HS-5 (cell line): ENCODE results near the gene ATF6B.
"Not testable (repeated sequence)": the region's sequence is repeated elsewhere in the genome, so short reads cannot be mapped to it uniquely, and the experiment has no call there.

Source experiments
- DNase-seq: peaks from one replicate; pipeline ENCODE4 v3.0.0-alpha.2; 2012; ENCODE audit warnings: low read depth

The ATF6B gene

DNA sequence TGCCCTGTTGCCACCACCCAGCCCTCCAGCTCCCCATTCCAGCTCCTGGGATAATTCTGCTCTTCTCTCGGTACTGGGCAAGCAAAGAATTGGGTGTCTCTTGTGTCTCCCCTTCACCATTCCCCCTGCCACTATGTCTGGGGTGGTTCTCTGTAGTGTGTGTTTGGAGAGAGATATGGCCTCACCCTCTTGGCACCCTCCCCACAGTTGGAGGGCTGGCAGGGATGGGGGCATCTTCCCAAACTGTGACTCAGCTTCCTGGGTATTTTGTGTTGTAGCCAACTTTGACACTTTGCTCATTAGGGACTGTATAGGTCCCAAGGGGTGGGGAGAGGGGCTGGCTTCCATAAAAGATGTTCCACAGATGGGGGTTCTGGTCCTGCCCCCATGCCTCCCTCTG is 20.6 kb downstream of the ATF6B start:
- no peak for DNase-seq

DNA sequence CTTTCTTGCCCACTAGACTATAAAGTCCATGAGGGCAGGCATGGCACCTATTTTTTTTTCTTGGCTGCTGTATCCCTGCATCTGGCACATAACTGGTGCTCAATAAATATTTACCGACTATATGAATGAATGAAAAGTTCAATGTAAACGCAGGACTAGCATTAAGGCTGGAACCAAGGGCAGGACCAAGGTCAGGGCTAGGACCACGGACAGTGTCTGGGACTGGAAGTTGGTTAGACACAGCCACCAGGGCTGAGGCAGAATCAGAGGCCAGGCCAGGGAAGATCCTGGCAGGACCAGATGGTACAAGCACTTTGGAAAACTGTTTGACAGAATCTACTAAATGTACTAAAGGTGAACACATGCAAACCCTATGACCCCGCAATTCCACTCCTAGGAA is 22.6 kb downstream of the ATF6B start:
- no peak for DNase-seq

DNA sequence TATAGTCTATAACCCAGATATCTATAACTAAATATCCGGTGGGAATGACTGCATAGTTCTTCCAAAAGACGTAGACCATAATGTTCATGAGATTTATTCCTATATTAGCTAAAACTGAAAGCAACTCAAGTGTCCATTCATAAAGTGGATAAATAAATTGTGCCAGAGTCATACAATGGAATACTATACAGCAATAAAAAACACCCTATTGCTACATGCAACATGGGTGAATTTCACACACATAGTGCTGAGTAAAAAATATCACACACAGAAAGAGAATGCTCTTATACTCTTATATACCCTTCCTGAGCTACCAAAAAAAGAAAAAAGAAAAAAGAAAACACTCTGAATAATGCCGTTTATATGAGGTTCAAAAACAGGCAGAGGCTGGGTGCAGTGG is 25.8 kb downstream of the ATF6B start:
- no peak for DNase-seq

DNA sequence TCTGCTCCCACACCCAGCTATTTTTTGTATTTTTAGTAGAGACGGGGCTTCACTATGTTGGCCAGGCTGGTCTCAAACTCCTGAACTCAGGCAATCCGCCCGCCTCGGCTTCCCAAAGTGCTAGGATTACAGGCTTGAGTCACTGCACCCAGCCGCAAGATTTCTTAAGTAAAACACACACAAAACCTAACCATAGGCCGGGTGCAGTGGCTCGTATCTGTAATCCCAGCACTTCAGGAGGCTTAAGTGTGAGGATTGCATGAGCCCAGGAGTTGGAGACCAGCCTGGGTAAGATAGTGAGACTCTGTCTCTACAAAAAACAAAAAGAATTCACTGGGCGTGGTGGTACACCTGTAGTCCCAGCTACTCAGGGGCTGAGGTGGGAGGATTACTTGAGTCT is 27.8 kb downstream of the ATF6B start:
- DNase-seq, result not testable (repeated sequence)

DNA sequence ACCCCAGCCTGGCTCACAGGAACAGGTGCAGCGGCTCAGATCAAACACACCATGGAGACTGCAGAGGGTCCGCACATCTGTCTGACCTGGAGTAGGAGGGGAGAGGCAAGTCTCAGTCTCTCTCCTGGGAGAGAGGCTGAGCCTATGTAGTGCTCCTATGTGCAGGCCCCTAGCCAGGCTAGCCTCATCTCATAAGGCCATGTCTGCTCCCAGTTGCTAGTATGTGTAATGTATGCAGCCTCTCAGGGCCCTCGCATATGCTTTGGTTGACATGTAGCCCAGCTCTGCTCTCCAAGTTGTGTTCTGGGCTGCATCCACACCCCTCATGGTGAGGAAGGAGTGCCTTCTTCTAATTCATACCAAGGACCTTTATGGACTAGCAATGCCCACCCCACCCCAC is 30.7 kb downstream of the ATF6B start:
- DNase-seq, result no peak

DNA sequence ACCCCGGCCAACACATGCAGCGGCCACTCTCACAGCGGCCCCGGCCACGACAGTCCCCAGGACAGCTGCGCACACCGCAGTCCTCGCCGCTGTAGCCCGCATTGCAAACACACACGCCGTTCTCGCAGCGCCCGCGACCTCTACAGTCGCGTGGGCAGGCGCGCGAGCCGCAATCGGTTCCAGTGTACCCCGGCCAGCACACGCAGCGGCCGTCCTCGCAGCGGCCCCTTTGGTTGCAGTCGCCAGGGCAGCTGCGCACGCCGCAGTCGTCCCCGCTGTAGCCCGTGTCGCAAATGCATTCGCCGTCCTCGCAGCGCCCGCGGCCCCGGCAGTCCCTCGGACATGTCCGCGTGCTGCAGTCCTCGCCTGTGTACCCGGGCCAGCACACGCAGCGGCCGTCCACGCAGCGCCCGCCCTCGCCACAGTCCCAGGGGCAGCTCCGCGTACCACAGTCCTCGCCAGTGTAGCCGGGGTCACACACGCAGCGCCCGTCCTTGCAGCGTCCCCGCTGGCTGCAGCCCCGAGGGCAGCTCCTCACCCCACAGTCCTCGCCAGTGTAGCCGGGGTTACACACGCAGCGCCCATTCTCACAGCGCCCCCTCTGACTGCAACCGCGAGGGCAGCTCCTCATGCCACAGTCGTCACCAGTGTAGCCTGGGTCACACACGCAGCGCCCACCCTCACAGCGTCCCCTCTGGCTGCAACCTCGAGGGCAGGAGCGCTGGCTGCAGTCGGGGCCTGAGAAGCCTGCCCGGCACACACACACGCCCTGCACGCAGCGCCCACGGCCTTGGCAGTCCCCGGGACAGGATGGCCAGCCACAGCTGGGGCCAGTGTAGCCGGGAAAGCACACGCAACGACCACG is 31.4 kb downstream of the ATF6B start:
- no peak for DNase-seq

DNA sequence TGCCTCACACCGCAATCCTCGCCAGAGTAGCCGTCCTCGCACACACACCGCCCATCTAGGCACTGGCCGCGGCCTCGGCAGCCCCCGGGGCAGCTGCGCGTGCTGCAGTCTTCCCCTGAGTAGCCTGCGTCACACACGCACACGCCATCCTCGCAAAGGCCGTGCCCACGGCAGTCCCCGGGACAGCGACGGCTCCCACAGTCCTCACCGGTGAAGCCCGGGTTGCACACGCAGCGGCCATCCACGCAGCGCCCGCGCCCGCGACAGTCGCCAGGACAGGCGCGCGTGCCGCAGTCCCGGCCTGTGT is 32.0 kb downstream of the ATF6B start:
- no peak for DNase-seq

DNA sequence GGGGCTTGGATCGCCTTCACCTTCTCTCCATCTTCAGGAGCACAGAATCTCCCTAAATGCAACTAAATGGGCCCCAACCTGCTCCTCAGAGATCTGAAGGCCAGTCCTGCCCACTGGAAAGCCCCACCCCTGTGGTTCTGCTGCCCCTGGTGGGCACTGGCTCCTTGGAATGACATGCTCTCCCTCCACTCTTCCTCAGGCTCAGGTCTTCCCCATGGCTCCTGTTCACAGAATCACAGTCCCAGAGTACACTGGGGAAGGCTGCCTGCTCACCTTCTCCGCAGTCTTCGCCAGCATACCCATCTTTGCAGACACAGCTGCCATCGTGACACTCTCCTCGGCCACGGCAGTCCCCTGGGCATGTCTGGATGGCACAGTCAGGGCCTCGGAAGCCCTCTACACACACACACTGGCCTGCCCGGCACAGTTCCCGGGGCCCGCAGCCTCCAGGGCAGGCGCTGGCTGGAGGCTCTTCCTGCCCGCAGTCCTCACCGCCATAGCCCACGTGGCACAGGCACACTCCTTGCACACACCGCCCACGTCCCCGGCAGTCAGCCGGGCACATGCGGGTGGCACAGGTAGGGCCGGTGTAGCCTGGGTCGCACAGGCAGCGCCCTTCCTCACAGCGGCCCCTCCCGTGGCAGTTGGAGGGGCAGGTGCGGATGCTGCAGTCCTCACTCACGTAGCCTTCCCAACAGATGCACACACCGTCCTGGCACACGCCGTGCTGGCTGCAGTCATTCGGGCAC is 32.5 kb downstream of the ATF6B start:
- DNase-seq, result no peak

DNA sequence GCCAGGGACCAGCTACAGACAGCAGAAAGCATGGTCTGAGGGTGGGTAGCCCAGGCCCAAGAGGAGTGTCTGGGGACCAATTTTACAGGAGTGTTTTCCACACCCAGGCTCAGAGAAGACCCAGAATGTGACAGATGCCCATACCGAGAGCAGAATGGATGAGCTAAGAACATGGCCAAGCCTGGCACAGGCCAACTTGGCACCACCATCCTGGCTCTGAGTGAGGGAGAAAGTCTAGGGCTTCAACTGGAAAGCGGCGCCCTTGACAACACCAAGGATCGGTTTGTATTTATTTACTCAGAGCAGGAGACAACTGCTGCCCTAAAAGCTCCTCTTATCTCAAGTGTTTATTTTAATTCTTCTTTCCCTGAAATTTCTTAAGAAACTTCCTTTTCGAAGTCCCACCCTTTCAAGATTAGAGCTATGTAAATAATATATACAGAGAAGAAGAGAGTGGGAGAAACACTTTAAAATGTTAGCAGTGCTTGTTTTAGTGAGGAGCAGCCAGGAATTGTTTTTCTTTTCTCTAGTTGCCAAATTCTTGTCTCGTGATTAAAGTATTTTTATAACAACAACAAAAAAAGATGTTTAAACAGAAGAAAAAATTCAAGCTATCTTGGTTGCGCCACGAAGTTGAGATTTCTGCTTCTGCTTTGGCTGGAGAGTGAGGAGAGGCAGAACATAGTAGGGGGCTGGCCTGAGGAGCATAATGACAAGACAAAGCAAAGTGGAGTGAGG is 35.1 kb downstream of the ATF6B start:
- DNase-seq, result no peak

DNA sequence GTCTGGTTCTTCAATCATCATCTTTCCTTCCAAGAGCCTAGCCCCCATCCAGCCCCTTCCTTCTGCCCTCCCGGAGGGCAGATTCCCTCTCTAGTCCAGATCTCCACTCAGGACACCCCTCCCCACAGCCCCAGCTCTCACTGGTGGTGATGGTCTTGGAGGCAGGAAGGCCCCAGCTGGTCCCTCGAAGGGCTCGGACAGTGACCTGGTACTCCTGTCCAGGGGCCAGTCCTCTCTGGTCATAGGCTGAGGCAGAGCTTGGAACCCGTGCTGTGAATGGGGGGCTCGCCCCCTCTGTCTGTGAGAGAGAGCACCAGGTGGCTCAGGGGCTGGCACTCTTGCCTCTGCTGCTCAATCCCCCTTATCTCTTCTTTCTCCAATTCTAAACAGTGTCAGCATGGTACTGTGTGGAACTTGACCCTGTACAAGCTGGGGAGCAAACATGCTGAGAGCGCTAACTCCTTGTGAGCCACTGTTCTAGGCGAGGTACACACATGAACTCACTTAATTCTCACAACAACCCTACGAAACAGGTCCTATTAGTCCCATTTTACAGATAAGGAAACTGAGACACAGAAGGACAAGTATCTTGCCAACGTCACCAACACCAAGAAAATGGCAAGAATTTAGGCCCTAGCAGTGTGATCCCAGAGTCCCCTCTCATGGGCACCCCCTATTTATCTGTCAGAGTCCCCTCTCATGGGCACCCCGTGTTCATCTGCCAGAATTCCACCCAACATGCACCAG is 38.8 kb downstream of the ATF6B start:
- no peak for DNase-seq

DNA sequence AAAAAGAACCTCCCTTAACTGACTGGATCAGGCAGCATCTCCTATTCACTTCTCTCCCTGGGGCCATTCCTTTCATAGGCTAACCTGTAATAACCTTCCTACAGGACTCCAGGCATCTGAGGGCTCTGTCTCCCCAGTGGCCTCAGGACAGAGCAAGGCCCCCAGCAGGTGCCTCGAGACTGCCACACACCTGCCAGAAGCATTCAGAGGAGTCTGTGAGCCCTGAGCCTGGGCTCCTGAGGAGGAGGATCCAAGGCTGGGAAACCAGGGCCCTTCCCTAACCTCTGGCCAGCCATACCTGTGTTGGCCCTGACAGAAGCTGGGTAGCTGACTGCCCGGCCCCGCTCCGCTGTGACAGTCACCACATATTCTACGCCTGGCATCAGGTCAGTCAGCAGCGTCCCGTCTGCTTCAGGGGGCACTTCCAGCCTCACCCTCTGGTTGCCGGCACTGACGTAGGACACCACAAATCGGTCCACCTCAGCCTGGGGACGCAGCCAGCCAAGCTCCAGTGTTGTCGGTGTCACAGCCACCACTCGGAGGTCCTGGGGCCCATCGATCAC is 39.5 kb downstream of the ATF6B start:
- no peak for DNase-seq

DNA sequence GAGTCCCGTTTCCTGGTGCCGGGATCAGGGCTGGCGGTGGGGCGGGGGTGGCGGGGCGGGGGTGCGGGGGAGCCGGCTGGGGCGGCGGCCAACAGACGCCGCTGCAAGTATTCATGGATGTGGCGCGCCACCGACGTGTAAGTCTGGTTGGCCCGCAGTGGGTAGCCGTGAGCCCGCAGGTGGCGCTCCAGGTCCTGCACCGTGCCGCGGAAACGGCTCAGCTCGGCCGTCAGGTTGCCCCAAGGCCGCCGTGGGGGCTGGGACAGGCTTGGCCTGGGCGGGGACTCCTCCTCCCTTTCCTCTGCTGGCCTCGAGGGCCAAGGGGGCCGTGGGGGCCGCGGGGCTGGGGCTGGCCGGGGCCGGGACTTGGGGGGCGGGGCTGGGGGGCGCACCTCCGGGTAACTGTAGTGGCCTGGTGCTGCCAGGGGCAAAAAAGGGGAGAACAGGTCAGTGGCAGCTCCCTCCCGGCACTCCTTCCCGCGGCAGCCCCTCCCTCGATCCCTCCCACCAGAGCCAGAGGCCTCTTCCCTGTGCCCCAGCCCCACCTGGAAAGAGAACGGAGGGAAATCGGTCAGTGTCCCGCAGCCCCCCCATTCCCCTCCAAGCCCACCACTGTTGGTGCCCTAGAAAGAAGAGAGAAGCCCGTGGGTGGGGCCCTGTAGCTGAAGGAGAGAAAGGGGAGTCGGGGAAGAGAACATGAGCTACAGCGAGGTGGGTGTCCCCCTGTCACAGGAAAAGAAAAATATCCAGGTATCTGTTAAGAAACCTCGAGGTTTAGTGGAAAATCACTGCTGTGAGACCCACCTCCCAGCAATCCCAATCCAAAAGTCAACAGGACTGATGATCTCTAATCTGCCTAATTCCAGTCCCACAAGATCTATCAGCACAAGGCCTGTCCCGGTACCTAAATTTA is 40.2 kb downstream of the ATF6B start:
- DNase-seq, result no peak

DNA sequence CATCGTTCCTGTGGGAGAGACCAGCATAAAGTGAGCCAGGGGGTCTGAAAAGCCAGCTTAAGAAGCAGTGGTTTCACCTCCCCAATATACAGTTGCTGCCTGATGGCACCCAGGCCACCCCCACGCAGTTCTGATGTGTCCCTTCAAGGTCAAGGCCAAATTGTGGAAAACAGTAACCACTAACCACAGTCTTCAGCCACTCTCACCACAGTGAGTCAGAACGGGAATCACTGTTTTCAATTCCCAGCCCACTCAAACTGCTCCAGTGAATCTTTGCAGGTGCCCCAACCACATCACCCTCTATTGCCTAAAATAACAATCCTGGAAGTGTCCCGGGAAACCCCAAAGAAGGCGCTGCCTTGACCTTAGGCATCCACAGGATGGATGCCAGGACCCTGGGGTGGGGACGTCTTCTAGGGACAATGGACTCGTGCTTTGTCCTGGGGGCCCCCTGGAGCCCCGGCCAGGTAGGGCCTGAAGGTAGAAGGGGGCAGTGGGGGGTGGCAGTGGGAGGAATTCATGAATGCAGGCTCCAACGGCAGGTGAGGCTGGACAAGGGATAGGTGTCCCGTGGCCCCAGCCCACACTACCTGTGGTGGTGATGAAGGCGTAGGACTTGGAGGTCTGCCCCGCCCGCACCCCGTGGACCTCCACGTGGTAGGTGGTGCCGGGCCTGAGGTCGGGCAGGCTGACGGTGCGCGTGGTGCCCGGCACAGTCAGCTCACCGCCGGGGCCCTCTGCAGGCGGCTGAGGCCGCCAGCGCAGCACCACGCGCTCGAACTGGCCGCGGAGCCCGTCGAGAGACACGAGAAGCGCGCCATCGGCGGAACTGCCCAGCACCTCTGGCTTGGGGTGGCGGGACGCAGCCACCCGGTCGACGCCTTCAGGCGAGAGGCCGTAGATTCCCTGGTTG is 41.1 kb downstream of the ATF6B start:
- peak; percentile 67 for DNase-seq

DNA sequence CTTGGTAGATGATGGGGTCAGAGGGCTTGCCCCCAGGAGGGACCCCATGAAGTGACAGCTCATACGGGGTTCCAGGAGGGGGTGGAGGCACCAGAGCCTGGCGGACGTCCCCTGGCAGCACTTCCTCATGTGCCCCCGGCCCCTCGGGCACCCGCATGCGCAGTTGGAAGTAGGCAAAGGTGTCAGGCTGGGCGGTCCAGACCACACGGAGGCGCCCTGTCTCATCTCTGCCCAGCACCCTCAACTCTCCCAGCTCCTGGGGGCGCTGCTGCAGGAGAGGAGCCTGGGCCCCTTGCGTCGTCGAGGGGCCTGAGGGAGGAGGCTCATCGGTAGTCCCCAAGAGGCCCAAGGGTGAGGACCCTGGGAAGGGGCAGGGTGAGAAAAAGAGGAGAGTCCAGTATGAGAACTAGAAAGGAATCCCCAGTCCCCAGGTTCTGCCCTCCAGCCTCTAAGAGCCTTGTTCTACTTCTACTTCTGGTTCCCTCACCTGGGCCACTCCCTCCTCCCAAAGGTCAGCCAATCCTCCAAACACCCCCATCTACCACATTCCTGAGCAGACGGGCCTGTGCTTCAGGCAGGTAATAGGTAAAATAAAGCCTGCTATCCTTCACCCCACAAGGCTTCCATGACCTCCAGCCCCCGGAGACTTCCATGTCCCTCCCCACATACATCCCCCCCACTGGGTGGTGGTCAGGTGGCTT is 42.1 kb downstream of the ATF6B start:
- DNase-seq, result no peak

DNA sequence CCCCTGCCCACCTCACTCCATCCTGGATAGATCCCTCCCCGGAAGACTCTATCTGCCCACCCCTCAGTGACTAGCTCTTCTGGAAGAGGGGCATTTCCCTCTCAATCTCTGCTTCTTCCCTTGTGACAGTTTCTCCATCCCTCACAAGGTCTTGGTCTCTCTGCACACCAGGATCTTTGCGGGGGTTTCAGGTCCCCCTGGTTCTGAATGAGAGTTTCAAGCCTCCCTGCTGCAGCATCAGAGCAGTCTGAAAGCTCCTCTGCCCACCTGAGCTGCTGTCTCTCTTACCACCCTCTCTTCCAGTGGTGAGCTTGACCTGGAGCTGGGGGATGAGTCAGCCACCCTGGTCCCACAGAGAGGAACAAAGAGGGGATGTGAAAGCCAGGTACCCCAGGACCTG is 43.3 kb downstream of the ATF6B start:
- DNase-seq, result no peak

DNA sequence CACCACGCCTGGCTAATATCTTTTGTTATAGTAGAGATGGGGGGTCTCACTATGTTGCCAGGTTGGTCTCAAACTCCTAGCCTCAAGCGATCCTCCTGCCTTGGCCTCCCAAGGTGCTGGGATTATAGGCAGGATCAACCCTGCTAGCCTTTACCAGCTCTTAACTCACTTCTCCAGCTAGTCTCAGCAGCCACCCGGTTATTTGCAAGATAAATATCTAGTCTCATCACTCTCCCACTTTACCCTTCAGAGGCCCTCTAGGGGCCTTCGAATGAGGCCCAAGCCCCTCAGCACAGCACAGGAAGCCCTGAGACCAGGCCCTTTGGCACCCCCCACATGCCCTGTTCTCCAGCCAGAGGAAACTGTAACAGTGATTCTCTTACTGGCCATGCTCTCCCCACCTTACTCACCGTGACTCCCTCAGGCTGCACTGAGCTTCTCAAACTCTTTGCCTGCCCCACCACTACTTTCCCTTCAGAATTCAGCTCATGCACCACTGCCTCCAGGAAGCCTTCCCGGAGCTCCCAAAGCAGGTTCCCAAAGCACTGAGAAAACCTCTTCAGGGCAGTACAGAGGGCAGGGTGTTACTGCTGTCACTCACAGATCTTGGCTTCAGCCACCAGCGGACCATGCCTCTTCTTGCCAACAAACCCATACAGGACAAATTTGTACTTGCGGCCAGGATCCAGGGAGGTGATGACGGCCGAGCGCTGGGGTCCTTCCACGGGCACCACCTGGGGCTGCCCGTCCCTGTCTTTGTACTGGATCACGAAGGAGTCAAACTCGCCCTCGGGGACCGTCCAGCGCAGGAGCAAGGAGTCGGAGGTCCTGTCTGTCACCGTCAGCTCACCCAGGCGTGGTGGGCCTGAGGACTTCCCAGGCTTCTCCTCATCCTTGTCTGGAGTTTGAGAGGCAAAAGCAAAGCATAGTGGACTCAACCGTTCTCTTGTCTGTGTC is 44.0 kb downstream of the ATF6B start:
- no peak for DNase-seq

DNA sequence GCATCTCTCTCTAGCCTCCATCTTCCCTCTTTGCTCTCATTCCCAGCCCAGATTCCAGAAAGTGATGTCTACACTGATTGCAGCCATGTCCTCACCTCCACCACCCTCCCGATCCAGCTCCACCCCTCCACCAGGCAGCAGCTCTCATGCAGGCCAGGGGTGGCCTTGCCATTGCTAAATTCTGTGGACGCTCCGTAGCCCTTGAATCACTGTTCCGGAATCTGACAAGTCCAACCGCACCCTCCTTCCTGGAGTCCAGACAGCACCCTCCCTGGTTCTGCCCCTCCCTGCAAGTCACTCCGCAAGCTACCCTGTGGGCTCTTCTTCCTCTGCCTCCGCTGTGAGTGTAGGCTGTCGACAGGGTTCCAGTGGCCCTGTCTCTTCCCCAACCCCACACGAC is 45.1 kb downstream of the ATF6B start:
- peak; percentile 76 for DNase-seq

DNA sequence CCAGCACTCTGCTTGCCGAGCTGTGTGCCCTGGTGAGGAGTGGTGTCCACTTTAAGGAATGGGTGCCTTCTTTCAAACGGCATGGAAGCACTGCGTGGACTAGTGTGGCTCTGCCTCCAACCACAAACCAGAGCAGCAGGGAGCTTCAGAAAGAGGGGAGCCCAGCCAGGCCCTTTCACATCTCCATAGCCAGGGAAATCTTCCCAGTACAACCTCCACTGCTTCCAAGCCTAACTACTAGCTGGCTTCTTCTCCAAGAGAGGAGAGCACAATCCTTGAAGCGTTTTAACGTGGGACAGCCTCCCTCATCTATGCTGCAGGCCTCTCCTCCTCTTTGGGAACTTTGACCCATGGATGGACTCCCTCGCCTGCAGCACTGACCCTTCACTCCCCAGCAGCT is 45.6 kb downstream of the ATF6B start:
- no peak for DNase-seq
